GM23338 (cell line): Measurements from ENCODE around the gene KLHL8. TPM values are rescaled to one million over a fixed set of nuclear protein-coding genes. Genes with fewer than 3 reads are reported as not detected.
A peak's percentile ranks its signal among the peaks of the same experiment; 100 is the strongest.

Experiments used
- ATAC-seq: fragments of 200-7000 bp; cut with Tn5 transposase; 3 replicates; pipeline ENCODE4 v1.9.1; 2020
- DNase-seq: peaks from one replicate; pipeline ENCODE4 v3.0.0-alpha.2; 2015; ENCODE audit warnings: low spot score
- H2AFZ ChIP-seq: fragments of 200-600 bp; sonication (generic); 2 replicates; pipeline ENCODE4 v1.8.0; 2016; ENCODE audit warnings: antibody characterized with exemption, mild to moderate bottlenecking, moderate library complexity
- H3F3A ChIP-seq: fragments of 200-600 bp; sonication (generic); replicated peaks from 2 replicates; pipeline ENCODE4 v1.8.0; 2017; ENCODE audit warnings: antibody characterized with exemption, mixed run types, low read depth
- H3K27ac ChIP-seq: fragments of 200-600 bp; sonication (generic); 2 replicates; pipeline ENCODE4 v1.6.1; 2016; ENCODE audit warnings: low read depth
- H3K27me3 ChIP-seq: fragments of 200-600 bp; sonication (generic); 2 replicates; pipeline ENCODE4 v1.8.0; 2016; ENCODE audit warnings: mild to moderate bottlenecking, mixed run types, moderate library complexity; ENCODE audit not compliant: insufficient read depth
- H3K36me3 ChIP-seq: fragments of 200-600 bp; sonication (generic); 2 replicates; pipeline ENCODE4 v1.8.0; 2016; ENCODE audit warnings: mild to moderate bottlenecking; ENCODE audit not compliant: insufficient read depth
- H3K4me1 ChIP-seq: fragments of 200-600 bp; sonication (generic); 2 replicates; pipeline ENCODE4 v1.8.0; 2016; ENCODE audit warnings: mild to moderate bottlenecking, moderate library complexity; ENCODE audit not compliant: insufficient read depth
- H3K4me2 ChIP-seq: fragments of 200-600 bp; sonication (generic); 2 replicates; pipeline ENCODE4 v1.7.1; 2017; ENCODE audit warnings: mixed run types
- H3K4me3 ChIP-seq: fragments of 200-600 bp; sonication (generic); 2 replicates; pipeline ENCODE4 v1.6.1; 2016; ENCODE audit warnings: mixed run types
- H3K79me2 ChIP-seq: fragments of 200-600 bp; sonication (generic); replicated peaks from 2 replicates; pipeline ENCODE4 v1.8.0; 2017; ENCODE audit warnings: mild to moderate bottlenecking; ENCODE audit not compliant: insufficient read depth
- H3K9me2 ChIP-seq: fragments of 200-600 bp; sonication (generic); 2 replicates; pipeline ENCODE4 v1.8.0; 2017; ENCODE audit not compliant: insufficient read depth
- H4K20me1 ChIP-seq: fragments of 200-600 bp; sonication (generic); replicated peaks from 2 replicates; pipeline ENCODE4 v1.8.0; 2017; ENCODE audit warnings: mild to moderate bottlenecking; ENCODE audit not compliant: insufficient read depth
- H3K27ac Mint-ChIP-seq: 2 replicates; pipeline ENCODE4 v1.8.0; 2020; ENCODE audit warnings: inconsistent platforms, mild to moderate bottlenecking, moderate library complexity, mixed read lengths
- H3K27me3 Mint-ChIP-seq: 3 replicates; pipeline ENCODE4 v1.8.0; 2022; ENCODE audit warnings: low read depth, mild to moderate bottlenecking, moderate library complexity, mixed read lengths, inconsistent platforms; ENCODE audit not compliant: insufficient read depth, poor library complexity
- H3K36me3 Mint-ChIP-seq: 3 replicates; pipeline ENCODE4 v1.8.0; 2021; ENCODE audit warnings: low read depth, mild to moderate bottlenecking, inconsistent platforms, moderate library complexity, mixed read lengths
- H3K4me1 Mint-ChIP-seq: 3 replicates; pipeline ENCODE4 v1.8.0; 2020; ENCODE audit warnings: mild to moderate bottlenecking, inconsistent platforms, mixed read lengths
- H3K4me3 Mint-ChIP-seq: 3 replicates; pipeline ENCODE4 v1.8.0; 2021; ENCODE audit warnings: moderate library complexity, mild to moderate bottlenecking, inconsistent platforms, mixed read lengths
- H3K9me3 Mint-ChIP-seq: 3 replicates; pipeline ENCODE4 v1.8.0; 2020; ENCODE audit warnings: moderate library complexity, mild to moderate bottlenecking, inconsistent platforms, mixed read lengths
- CREB1 ChIP-seq: fragments of 250-450 bp; sonication (Bioruptor Pico); IDR thresholded peaks from 2 replicates; pipeline ENCODE4 v1.5.0; 2020; ENCODE audit warnings: low read depth, mild to moderate bottlenecking, moderate library complexity
- ETS1 ChIP-seq: IDR thresholded peaks from 2 replicates; pipeline ENCODE4 v1.6.1; 2016; ENCODE audit warnings: antibody characterized with exemption
- EZH2 ChIP-seq: fragments of 200-600 bp; sonication (generic); IDR thresholded peaks from one replicate; pipeline ENCODE4 v1.8.0; 2017; ENCODE audit warnings: antibody characterized with exemption, mild to moderate bottlenecking, low read depth; ENCODE audit not compliant: unreplicated experiment
- EZH2phosphoT487 ChIP-seq: fragments of 200-600 bp; sonication (generic); IDR thresholded peaks from one replicate; pipeline ENCODE4 v1.8.1; 2018; ENCODE audit warnings: antibody characterized with exemption; ENCODE audit not compliant: unreplicated experiment
- JUNB ChIP-seq: IDR thresholded peaks from one replicate; pipeline ENCODE4 v1.6.1; 2016; ENCODE audit warnings: antibody characterized with exemption; ENCODE audit not compliant: unreplicated experiment
- NANOG ChIP-seq: IDR thresholded peaks from 2 replicates; pipeline ENCODE4 v1.6.1; 2016; ENCODE audit warnings: antibody characterized with exemption, borderline replicate concordance
- POLR2AphosphoS5 ChIP-seq: IDR thresholded peaks from 2 replicates; pipeline ENCODE4 v1.6.1; 2016; ENCODE audit warnings: antibody characterized with exemption, low read depth
- REST ChIP-seq: IDR thresholded peaks from one replicate; pipeline ENCODE4 v1.6.1; 2018; ENCODE audit warnings: antibody characterized with exemption; ENCODE audit not compliant: unreplicated experiment
- STAT1 ChIP-seq: IDR thresholded peaks from one replicate; pipeline ENCODE4 v1.6.1; 2016; ENCODE audit warnings: antibody characterized with exemption; ENCODE audit not compliant: unreplicated experiment
- ZNF114 ChIP-seq: fragments of 250-450 bp; sonication (Bioruptor Pico); IDR thresholded peaks from 2 replicates; pipeline ENCODE4 v1.5.0; 2020; ENCODE audit warnings: mild to moderate bottlenecking, moderate library complexity
- polyA plus RNA-seq: library from polyadenylated mRNA; unstranded; fragments of >200 nt; fragmentation: Nextera tagmentation; extraction: Ambion mirVana; gene quantifications from 2 replicates; pipeline ENCODE4 v1.2.1, GENCODE V29; 2016
- total RNA-seq: library from RNA; depleted of rRNA; stranded (reverse); fragments of >200 nt; shearing (Covaris generic); gene quantifications from 2 replicates; pipeline ENCODE4 v1.2.3, GENCODE V29; 2014
- TF ChIP-seq, protein P1 (sequence below), 2 experiments: fragments of 200-600 bp in 1 of 2; sonication (generic) in 1 of 2; conservative IDR thresholded peaks; 2 replicates each; pipeline versions ENCODE4 v1.5.1 to v1.6.1; 2016 to 2017; ENCODE audit warnings: antibody characterized with exemption in 2 of 2, low read depth in 2 of 2, mild to moderate bottlenecking in 2 of 2, moderate library complexity in 1 of 2

The KLHL8 gene
- total and polyA plus RNA-seq, 2 experiments from 2014 or later = 3.3 to 7.2 TPM

- H4K20me1 ChIP-seq = peaks cover 11% of the 10 kb centered on the region; the same call in 1 of the 2 replicates
- no peaks in the 10 kb centered on the region for H3K9me3 Mint-ChIP-seq
- ATAC-seq = no peak
- H3K4me1 Mint-ChIP-seq = peaks cover 28% of the 10 kb centered on the region
- no peaks in the 10 kb centered on the region for H3K27me3 ChIP-seq
- peaks cover 13% of the 10 kb centered on the region; the same call in 1 of the 2 replicates for H3K79me2 ChIP-seq
- H3K36me3 Mint-ChIP-seq = peaks cover 53% of the 10 kb centered on the region
- H2AFZ ChIP-seq = no peak overlapping the region
- peaks cover 16% of the 10 kb centered on the region for H3K4me1 ChIP-seq
- H3K36me3 ChIP-seq = peaks cover 11% of the 10 kb centered on the region; the same call in 1 of the 2 replicates
- no peak overlapping the region for H3K27ac ChIP-seq
- no peak overlapping the region for H3K4me3 ChIP-seq
- DNase-seq = no peak
- TF ChIP-seq EZH2 (no peak), REST (no peak), ZNF114 (no peak), ETS1 (no peak), CREB1 (no peak)
- no peaks in the 10 kb centered on the region for H3K9me2 ChIP-seq
- H3K4me2 ChIP-seq = no peak overlapping the region
- no peaks in the 10 kb centered on the region for H3F3A ChIP-seq
- H3K27ac Mint-ChIP-seq = no peak overlapping the region
- no peak overlapping the region for H3K4me3 Mint-ChIP-seq
- peaks cover 7% of the 10 kb centered on the region for H3K27me3 Mint-ChIP-seq
Observed at GRCh38 chr4:87118421-87118820, 102.0 kb downstream of the KLHL8 start.

GRCh38 chr4:87117732-87118075, 102.7 kb downstream of the KLHL8 start:
- Histone ChIP-seq H2AFZ (no peak overlapping the region), H3K9me2 (no peaks in the 10 kb centered on the region), H3K36me3 (peaks cover 11% of the 10 kb centered on the region; the same call in 1 of the 2 replicates), H4K20me1 (peaks cover 11% of the 10 kb centered on the region; the same call in 1 of the 2 replicates), H3F3A (no peaks in the 10 kb centered on the region), H3K27me3 (no peaks in the 10 kb centered on the region), H3K79me2 (peaks cover 10% of the 10 kb centered on the region; the same call in 1 of the 2 replicates), H3K4me1 (peaks cover 16% of the 10 kb centered on the region), H3K4me3 (no peak overlapping the region), H3K4me2 (no peak overlapping the region), H3K27ac (0 out of 2 replicates have a peak overlapping the region, but pooled peaks have one; percentile 34)
- no peak overlapping the region for H3K4me3 Mint-ChIP-seq
- peaks cover 53% of the 10 kb centered on the region for H3K36me3 Mint-ChIP-seq
- no peaks in the 10 kb centered on the region for H3K9me3 Mint-ChIP-seq
- peak overlapping the region; percentile 40; the same call in 1 of the 2 replicates for H3K27ac Mint-ChIP-seq
- ATAC-seq (no peak), DNase-seq (no peak)
- H3K27me3 Mint-ChIP-seq = peaks cover 7% of the 10 kb centered on the region
- H3K4me1 Mint-ChIP-seq = peaks cover 28% of the 10 kb centered on the region
- no peak for TF ChIP-seq EZH2phosphoT487
- no peak for TF ChIP-seq EZH2
- no peak for TF ChIP-seq ETS1
- no peak for TF ChIP-seq JUNB
- TF ChIP-seq POLR2AphosphoS5 = no peak
- no peak for TF ChIP-seq NANOG
- TF ChIP-seq, protein P1, sequence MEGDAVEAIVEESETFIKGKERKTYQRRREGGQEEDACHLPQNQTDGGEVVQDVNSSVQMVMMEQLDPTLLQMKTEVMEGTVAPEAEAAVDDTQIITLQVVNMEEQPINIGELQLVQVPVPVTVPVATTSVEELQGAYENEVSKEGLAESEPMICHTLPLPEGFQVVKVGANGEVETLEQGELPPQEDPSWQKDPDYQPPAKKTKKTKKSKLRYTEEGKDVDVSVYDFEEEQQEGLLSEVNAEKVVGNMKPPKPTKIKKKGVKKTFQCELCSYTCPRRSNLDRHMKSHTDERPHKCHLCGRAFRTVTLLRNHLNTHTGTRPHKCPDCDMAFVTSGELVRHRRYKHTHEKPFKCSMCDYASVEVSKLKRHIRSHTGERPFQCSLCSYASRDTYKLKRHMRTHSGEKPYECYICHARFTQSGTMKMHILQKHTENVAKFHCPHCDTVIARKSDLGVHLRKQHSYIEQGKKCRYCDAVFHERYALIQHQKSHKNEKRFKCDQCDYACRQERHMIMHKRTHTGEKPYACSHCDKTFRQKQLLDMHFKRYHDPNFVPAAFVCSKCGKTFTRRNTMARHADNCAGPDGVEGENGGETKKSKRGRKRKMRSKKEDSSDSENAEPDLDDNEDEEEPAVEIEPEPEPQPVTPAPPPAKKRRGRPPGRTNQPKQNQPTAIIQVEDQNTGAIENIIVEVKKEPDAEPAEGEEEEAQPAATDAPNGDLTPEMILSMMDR (conservative IDR thresholded peaks at IDR 0.05; ENCODE audit: low read depth in 2 of 2) = no peak
- TF ChIP-seq CREB1 = no peak
- TF ChIP-seq STAT1 = no peak
